ENCODE measurements around the gene SPATA9.

Gene SPATA9

GRCh38 chr5:95684361-95684760 lies 1.6 kb upstream of the SPATA9 start:
- DNase-seq (ENCODE audit: low read depth, low spot score) = no peak

DNA sequence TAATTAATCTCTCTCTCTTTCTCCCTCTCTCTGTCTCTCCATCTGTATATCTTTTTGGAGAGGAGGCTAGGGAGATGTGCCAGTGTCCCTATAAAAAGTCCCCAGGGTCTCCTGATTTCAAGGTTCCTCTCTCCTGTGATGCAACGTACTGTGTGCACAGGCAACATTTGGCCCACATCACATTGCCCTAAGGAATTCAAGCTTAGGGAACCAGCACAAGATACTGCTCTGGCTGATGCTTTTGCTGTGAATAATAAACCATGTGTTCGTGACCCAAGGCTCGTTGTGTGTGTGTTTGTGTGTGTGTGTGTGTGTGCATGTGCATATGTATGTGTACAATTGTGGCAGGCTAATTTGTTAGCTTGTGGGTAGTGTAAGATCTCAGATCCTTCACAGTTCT lies 9.7 kb downstream of the SPATA9 start:
- DNase-seq (ENCODE audit: low read depth, low spot score) = no peak

DNA sequence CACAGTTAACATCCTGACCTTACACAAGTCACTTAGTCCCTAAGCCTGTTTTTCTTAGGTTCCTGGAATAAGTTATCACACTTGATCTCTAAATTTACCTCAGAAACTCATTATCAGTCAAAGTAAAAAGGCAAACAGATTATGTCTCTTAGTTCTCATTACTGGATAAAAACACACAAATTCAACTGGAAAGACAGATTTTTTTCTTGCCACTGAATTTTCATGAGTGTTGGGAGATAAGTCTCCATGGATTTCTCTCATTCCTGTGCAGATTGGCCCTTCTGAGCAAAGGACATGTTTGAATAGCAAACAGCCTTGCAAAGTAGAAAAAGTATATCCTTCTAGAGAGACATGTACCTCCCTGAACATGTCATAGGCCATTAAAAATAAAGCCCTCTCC lies 10.2 kb downstream of the SPATA9 start:
- DNase-seq (ENCODE audit: low read depth, low spot score) = no peak

GRCh38 chr5:95671826-95672225 lies 11.0 kb downstream of the SPATA9 start:
- DNase-seq (ENCODE audit: low read depth, low spot score) = no peak

- no peak for DNase-seq (ENCODE audit: low read depth, low spot score)
These were observed 12.2 kb downstream of the SPATA9 start for GRCh38 chr5:95670568-95670967.

GRCh38 chr5:95669985-95670384 lies 12.8 kb downstream of the SPATA9 start:
- no peak for DNase-seq (ENCODE audit: low read depth, low spot score)

DNA sequence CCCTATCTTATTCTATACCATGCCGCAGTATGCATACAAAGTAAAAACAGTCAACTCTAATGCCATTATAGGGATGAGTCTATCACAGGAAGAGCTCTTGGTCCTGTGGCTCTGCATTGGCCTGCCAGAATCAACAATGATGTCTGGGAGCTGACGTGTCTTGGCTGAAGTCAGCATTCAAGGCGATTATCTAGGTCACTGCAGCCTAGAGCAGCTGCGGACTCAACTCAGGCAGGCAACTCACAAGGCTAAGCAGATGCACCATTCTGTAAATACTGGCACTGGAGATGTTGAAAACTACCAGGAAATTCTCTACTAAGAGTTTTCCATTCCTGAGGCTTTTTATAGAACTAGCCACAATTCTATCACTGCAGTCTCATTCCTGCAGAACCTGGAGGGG lies 13.3 kb downstream of the SPATA9 start:
- DNase-seq (ENCODE audit: low read depth, low spot score) = no peak

- no peak for DNase-seq (ENCODE audit: low read depth, low spot score)
These were observed 14.1 kb downstream of the SPATA9 start for GRCh38 chr5:95668728-95669127.

DNA sequence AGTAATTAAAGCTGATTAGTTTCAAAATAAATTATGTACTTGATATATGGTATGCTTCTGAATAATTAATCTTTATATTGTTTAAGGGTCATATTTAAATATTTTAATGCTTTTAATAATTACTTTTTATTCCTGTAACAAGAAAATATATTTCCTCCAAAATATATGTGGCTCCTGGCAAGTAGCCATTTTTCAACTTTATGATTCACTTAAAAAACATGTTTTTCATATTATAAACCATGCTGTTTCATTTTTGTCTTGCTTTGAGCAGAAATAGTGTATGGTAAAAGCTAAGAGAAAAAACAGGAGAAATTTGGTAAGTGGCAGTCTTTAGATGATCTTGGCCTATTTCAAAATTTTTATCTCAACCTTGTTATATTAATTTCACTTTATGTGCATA lies 14.6 kb downstream of the SPATA9 start:
- no peak for DNase-seq (ENCODE audit: low read depth, low spot score)

GRCh38 chr5:95667678-95668077 lies 15.1 kb downstream of the SPATA9 start:
- no peak for DNase-seq (ENCODE audit: low read depth, low spot score)

DNA sequence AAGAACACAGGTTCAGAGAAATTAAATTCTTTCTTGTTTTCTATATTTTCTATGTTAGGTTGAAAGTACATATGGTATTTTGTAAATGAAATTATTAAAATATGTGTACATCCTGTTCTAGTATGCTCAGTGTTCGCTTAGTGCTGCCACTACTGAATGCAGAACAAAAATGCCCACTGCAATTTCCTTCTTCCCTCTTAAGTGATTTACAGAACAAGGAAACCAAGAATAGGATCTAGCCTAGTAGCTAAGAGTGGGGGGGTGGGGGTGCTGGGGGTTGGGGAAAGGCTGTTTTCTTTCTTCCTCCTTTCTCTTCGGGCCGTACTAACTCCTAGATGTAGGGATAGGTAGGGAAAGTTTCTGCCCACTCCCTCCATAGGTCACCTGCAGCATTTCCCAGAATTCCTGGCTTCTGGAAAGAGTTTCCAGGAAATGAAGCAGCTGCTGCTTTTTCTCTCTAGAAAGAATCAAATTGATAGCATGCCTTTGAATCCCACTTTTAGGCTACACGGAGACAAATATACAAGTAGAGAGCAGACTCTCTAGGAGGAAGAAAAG lies 15.7 kb downstream of the SPATA9 start:
- no peak for DNase-seq (ENCODE audit: low read depth, low spot score)

DNA sequence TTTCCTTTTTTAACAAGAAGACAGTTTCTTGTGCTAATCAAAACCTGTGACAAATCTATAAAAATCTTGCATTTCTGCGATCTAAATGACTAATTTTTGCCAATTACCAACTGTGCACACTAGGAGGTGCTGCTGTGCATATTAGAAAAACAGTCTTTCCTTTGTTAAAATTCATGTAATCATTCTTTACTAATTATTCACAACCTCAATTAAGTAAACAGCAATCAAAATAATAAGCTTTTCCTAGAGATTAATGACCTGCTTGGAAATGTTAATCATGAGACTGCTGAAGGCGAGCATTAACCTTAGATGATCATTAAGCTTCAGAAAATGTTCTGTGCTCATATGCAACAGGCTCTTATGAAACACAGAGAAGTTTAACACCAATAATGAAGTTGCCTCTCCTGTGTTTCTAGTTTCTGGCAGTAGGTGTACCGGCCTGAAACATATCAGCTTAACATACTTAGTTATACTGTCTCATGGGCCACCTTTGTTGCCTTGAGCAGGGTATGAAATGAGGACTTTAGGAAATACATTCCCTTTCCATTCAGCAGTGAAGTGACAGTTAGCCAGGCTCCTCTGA lies 18.5 kb downstream of the SPATA9 start:
- DNase-seq (ENCODE audit: low read depth, low spot score) = no peak

GRCh38 chr5:95662946-95663345 lies 19.8 kb downstream of the SPATA9 start:
- no peak for DNase-seq (ENCODE audit: low read depth, low spot score)

DNA sequence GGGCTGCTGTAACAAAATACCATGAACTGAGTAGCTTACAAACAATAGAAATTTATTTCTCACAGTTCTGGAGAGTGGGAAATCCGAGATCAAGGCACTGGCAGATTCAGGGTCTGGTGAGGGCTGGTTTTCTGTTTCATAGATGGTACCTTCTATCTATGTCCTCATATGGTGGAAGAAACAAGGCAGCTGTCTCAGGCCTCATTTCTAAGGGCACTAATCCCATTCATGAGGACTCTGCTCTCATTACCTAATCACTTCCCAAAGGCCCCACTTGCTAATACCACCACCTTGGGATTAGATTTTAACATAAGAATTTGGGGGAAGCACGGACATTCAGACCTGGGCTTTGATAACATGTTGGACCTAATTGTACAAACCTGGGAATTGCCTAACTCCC lies 22.7 kb downstream of the SPATA9 start:
- DNase-seq (ENCODE audit: low read depth, low spot score) = no peak

- no peak for DNase-seq (ENCODE audit: low read depth, low spot score)
These were observed 27.2 kb downstream of the SPATA9 start for GRCh38 chr5:95655575-95655974.

DNA sequence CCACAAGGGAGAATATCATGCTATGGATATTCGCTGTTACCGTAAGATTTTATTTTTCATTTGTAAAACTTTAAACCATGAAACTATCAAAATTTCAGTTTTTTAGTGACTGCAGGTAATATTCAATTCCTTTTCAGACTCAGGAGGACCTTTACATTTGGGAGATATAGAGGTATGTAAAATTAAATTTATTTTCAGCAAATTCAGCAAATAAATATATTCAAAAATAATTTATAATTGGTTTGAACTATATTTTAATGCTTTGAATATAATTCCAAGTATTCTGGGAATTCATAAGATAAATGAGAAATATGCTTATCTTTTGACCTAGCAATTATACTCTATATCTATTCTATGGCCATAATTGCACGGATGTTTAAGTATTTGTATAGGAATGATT lies 28.6 kb downstream of the SPATA9 start:
- no peak for DNase-seq (ENCODE audit: low read depth, low spot score)

- no peak for DNase-seq (ENCODE audit: low read depth, low spot score)
These were observed 29.9 kb downstream of the SPATA9 start for GRCh38 chr5:95652849-95653248.

DNA sequence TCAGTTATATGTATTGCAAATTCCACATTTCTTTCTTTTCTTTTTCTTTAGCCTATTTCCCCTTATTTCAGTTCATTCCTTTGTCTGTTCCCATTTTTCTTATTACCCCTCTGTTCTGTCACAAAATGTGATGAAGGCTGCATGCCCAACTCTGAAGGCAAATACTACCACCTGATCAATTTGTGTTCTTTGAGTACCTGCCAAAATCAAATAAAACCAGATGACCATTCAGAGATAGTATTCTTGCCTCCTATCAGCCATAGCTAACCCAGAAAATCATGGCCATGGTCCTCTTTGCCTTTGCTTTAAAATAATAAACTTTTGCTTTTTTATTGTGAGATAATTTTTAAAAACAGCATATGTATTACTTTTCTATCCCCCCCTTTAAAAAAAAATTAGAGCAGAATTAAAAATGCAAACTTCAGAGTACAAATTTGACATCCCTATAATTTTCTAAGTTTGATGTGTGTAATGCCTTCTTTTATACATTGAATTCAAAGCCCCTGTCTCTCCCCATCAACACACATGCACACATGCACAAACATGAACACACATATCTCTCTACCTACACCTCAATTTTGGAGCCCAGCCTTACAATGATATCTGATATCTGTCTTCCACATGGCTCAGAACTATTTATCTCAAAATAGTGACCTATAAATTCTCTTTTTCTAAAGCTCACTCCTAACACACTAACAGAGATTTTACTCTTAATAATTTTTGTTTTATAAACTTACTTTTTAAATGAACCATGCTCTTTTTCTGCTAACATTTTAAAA lies 32.8 kb downstream of the SPATA9 start:
- DNase-seq (ENCODE audit: low read depth, low spot score) = no peak

- no peak for DNase-seq (ENCODE audit: low read depth, low spot score)
These were observed 33.5 kb downstream of the SPATA9 start for GRCh38 chr5:95649274-95649673.

DNA sequence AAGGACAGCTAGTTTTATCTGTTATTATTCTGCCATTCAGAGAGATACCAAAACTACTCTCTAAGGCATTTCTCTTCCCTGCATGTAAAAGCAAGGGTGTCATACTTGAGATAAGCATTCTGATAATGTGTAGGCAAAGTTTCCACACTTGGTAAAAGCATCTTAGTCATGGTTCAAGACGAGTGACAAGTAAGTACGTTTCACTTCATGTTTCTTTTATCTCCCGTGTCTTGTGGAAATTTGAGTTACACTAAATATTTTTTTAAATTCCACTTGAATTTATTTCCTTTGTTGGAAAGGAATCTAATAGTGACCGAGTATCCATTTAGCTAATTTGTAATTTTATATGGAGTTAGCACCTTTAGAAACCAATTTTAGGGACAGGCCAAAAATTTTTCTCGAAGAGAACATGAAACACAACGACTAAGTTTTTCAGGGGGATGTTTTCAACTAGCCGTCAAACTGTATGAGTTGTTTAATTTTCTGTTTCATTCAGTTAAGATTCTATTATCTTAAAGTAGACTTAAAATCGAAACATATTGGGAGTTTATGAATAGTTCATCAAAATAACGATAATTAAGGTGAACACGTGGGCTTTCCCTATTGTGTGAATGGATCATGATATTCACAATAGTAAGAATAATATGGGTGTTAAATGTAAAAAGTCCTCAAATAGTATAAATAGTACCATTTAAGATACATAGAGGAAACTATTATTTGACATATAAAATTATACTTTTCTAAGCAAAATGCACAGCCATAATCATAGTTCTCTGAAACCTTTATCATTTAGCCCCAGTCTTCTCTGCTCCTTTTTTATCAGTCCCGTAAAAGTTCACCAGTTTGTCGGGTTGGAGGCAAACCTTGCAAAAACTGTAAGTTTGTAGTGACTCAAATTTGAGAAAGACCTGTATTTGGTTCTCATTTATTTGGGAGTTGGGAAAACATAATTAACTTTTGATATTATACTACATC lies 34.6 kb downstream of the SPATA9 start:
- no peak for DNase-seq (ENCODE audit: low read depth, low spot score)

GRCh38 chr5:95646569-95647431 lies 36.0 kb downstream of the SPATA9 start, which contains the start of gene RFESD:
Gene RFESD (plus strand): TSS chr5:95646777. CDS start chr5:95652272, 5,495 bp downstream.
- peak; percentile 82 for DNase-seq (ENCODE audit: low read depth, low spot score)
